ENCODE results near the gene TTBK2.

GRCh38 chr15:42805266-42805665 lies 115.3 kb downstream of the TTBK2 start:
- TF ChIP-seq CTCF (optimal IDR thresholded peaks at IDR 0.05 in 1 of 3, IDR thresholded peaks at IDR 0.05 in 1 of 3, conservative IDR thresholded peaks at IDR 0.05 in 1 of 3; ENCODE audit: extremely low read depth in 1 of 3, insufficient read depth in 2 of 3, low read length in 3 of 3) = no peak
- no peak for TF ChIP-seq EZH2 (IDR thresholded peaks at IDR 0.05; ENCODE audit: low read length)

All from keratinocyte (primary cell).